Measurements from ENCODE around the gene CNTNAP2. TPM values are rescaled to one million over a fixed set of nuclear protein-coding genes. Genes with fewer than 3 reads are reported as not detected.
"Not testable (repeated sequence)": the region's sequence is repeated elsewhere in the genome, so short reads cannot be mapped to it uniquely, and the experiment has no call there.

The CNTNAP2 gene
- total and polyA plus RNA-seq, 4 donors, result not detected

GRCh38 chr7:147771344-147771743 lies 1654.7 kb downstream of the CNTNAP2 start:
- ATAC-seq (ENCODE audit: low FRiP score), result no peak
- no peak for DNase-seq
- Histone ChIP-seq H3K4me3 (ENCODE audit: low read length in 2 of 2) (no peak overlapping the region), H3K9me3 (ENCODE audit: control insufficient read depth, low read length) (no peaks in the 10 kb centered on the region), H3K27ac (ENCODE audit: low read depth in 1 of 2, low read length in 2 of 2) (no peak overlapping the region), H3K36me3 (ENCODE audit: control insufficient read depth in 1 of 2, insufficient read depth in 2 of 2, low read length in 1 of 2) (no peaks in the 10 kb centered on the region), H3K4me1 (ENCODE audit: control insufficient read depth in 1 of 2, insufficient read depth in 2 of 2, low read length in 2 of 2) (no peaks in the 10 kb centered on the region), H3K27me3 (ENCODE audit: control insufficient read depth in 1 of 2, insufficient read depth in 2 of 2, low read length in 1 of 2) (no peaks in the 10 kb centered on the region)
- WGBS, 2 donors, result 49 to 65% methylated on average over 3 of the region's 3 CpGs
- intact Hi-C loops (cut with DNase I), result no loop called here

- H3K4me3 ChIP-seq (ENCODE audit: low read length in 2 of 2), result no peak overlapping the region
- H3K27ac ChIP-seq (ENCODE audit: low read depth in 1 of 2, low read length in 2 of 2), result no peak overlapping the region
- H3K4me1 ChIP-seq (ENCODE audit: control insufficient read depth in 1 of 2, insufficient read depth in 2 of 2, low read length in 2 of 2), result no peaks in the 10 kb centered on the region
- H3K27me3 ChIP-seq (ENCODE audit: control insufficient read depth in 1 of 2, insufficient read depth in 2 of 2, low read length in 1 of 2), result no peaks in the 10 kb centered on the region
- DNase-seq, result no peak
- H3K36me3 ChIP-seq (ENCODE audit: control insufficient read depth in 1 of 2, insufficient read depth in 2 of 2, low read length in 1 of 2), result no peaks in the 10 kb centered on the region
- ATAC-seq (ENCODE audit: low FRiP score), result no peak
- intact Hi-C loops (cut with DNase I), result no loop called here
- 86 to 94% methylated on average over 2 of the region's 2 CpGs for WGBS, 2 donors
- no peaks in the 10 kb centered on the region for H3K9me3 ChIP-seq (ENCODE audit: control insufficient read depth, low read length)
Measured at GRCh38 chr7:147774461-147774860, 1657.9 kb downstream of the CNTNAP2 start.

- Histone ChIP-seq H3K9me3 (ENCODE audit: control insufficient read depth, low read length) (no peaks in the 10 kb centered on the region), H3K27me3 (ENCODE audit: control insufficient read depth in 1 of 2, insufficient read depth in 2 of 2, low read length in 1 of 2) (no peaks in the 10 kb centered on the region), H3K4me3 (ENCODE audit: low read length in 2 of 2) (no peak overlapping the region), H3K4me1 (ENCODE audit: control insufficient read depth in 1 of 2, insufficient read depth in 2 of 2, low read length in 2 of 2) (no peaks in the 10 kb centered on the region), H3K36me3 (ENCODE audit: control insufficient read depth in 1 of 2, insufficient read depth in 2 of 2, low read length in 1 of 2) (no peaks in the 10 kb centered on the region), H3K27ac (ENCODE audit: low read depth in 1 of 2, low read length in 2 of 2) (no peak overlapping the region)
- no peak for DNase-seq
- 42 to 47% methylated on average over 1 of the region's 1 CpG for WGBS, 2 donors
- no peak for ATAC-seq (ENCODE audit: low FRiP score)
- intact Hi-C loops (cut with DNase I), result no loop called here
Measured at GRCh38 chr7:147775516-147776284, 1659.1 kb downstream of the CNTNAP2 start.

GRCh38 chr7:147777309-147777708 lies 1660.7 kb downstream of the CNTNAP2 start:
- H3K9me3 ChIP-seq (ENCODE audit: control insufficient read depth, low read length), result no peaks in the 10 kb centered on the region
- DNase-seq (no peak), ATAC-seq (ENCODE audit: low FRiP score) (no peak)
- WGBS, 2 donors, result 69 to 88% methylated on average over 3 of the region's 3 CpGs
- H3K36me3 ChIP-seq (ENCODE audit: control insufficient read depth in 1 of 2, insufficient read depth in 2 of 2, low read length in 1 of 2), result no peaks in the 10 kb centered on the region
- intact Hi-C loops (cut with DNase I), result no loop called here
- no peaks in the 10 kb centered on the region for H3K4me1 ChIP-seq (ENCODE audit: control insufficient read depth in 1 of 2, insufficient read depth in 2 of 2, low read length in 2 of 2)
- H3K27ac ChIP-seq (ENCODE audit: low read depth in 1 of 2, low read length in 2 of 2), result no peak overlapping the region
- no peaks in the 10 kb centered on the region for H3K27me3 ChIP-seq (ENCODE audit: control insufficient read depth in 1 of 2, insufficient read depth in 2 of 2, low read length in 1 of 2)
- no peak overlapping the region for H3K4me3 ChIP-seq (ENCODE audit: low read length in 2 of 2)

- ATAC-seq (ENCODE audit: low FRiP score) (no peak), DNase-seq (no peak)
- H3K4me3 ChIP-seq (ENCODE audit: low read length in 2 of 2), result no peak overlapping the region
- no peaks in the 10 kb centered on the region for H3K27me3 ChIP-seq (ENCODE audit: control insufficient read depth in 1 of 2, insufficient read depth in 2 of 2, low read length in 1 of 2)
- intact Hi-C loops (cut with DNase I), result no loop called here
- H3K4me1 ChIP-seq (ENCODE audit: control insufficient read depth in 1 of 2, insufficient read depth in 2 of 2, low read length in 2 of 2), result no peaks in the 10 kb centered on the region
- WGBS, 2 donors, result 57 to 70% methylated on average over 3 of the region's 3 CpGs
- no peak overlapping the region for H3K27ac ChIP-seq (ENCODE audit: low read depth in 1 of 2, low read length in 2 of 2)
- H3K36me3 ChIP-seq (ENCODE audit: control insufficient read depth in 1 of 2, insufficient read depth in 2 of 2, low read length in 1 of 2), result no peaks in the 10 kb centered on the region
- no peaks in the 10 kb centered on the region for H3K9me3 ChIP-seq (ENCODE audit: control insufficient read depth, low read length)
Measured at GRCh38 chr7:147779949-147780348, 1663.3 kb downstream of the CNTNAP2 start.

- no peak for DNase-seq
- Histone ChIP-seq H3K4me1 (ENCODE audit: control insufficient read depth in 1 of 2, insufficient read depth in 2 of 2, low read length in 2 of 2) (no peaks in the 10 kb centered on the region), H3K36me3 (ENCODE audit: control insufficient read depth in 1 of 2, insufficient read depth in 2 of 2, low read length in 1 of 2) (no peaks in the 10 kb centered on the region), H3K27me3 (ENCODE audit: control insufficient read depth in 1 of 2, insufficient read depth in 2 of 2, low read length in 1 of 2) (no peaks in the 10 kb centered on the region), H3K9me3 (ENCODE audit: control insufficient read depth, low read length) (no peaks in the 10 kb centered on the region), H3K27ac (ENCODE audit: low read depth in 1 of 2, low read length in 2 of 2) (no peak overlapping the region), H3K4me3 (ENCODE audit: low read length in 2 of 2) (no peak overlapping the region)
- intact Hi-C loops (cut with DNase I), result no loop called here
- no peak for ATAC-seq (ENCODE audit: low FRiP score)
- WGBS, 2 donors, result 65 to 74% methylated on average over 5 of the region's 5 CpGs
Measured at GRCh38 chr7:147796581-147796980, 1680.0 kb downstream of the CNTNAP2 start.

- WGBS, 2 donors, result 35 to 41% methylated on average over 5 of the region's 5 CpGs
- ATAC-seq (ENCODE audit: low FRiP score), result no peak
- Histone ChIP-seq H3K9me3 (ENCODE audit: control insufficient read depth, low read length) (no peaks in the 10 kb centered on the region), H3K4me1 (ENCODE audit: control insufficient read depth in 1 of 2, insufficient read depth in 2 of 2, low read length in 2 of 2) (no peaks in the 10 kb centered on the region), H3K4me3 (ENCODE audit: low read length in 2 of 2) (no peak overlapping the region), H3K27me3 (ENCODE audit: control insufficient read depth in 1 of 2, insufficient read depth in 2 of 2, low read length in 1 of 2) (no peaks in the 10 kb centered on the region), H3K36me3 (ENCODE audit: control insufficient read depth in 1 of 2, insufficient read depth in 2 of 2, low read length in 1 of 2) (no peaks in the 10 kb centered on the region), H3K27ac (ENCODE audit: low read depth in 1 of 2, low read length in 2 of 2) (no peak overlapping the region)
- intact Hi-C loops (cut with DNase I), result no loop called here
- DNase-seq, result no peak
Measured at GRCh38 chr7:147798001-147798400, 1681.4 kb downstream of the CNTNAP2 start.

- H3K27ac ChIP-seq (ENCODE audit: low read depth in 1 of 2, low read length in 2 of 2); H3K4me1 ChIP-seq (ENCODE audit: control insufficient read depth in 1 of 2, insufficient read depth in 2 of 2, low read length in 2 of 2); intact Hi-C loops (cut with DNase I); H3K27me3 ChIP-seq (ENCODE audit: control insufficient read depth in 1 of 2, insufficient read depth in 2 of 2, low read length in 1 of 2); H3K4me3 ChIP-seq (ENCODE audit: low read length in 2 of 2); DNase-seq; H3K9me3 ChIP-seq (ENCODE audit: control insufficient read depth, low read length); H3K36me3 ChIP-seq (ENCODE audit: control insufficient read depth in 1 of 2, insufficient read depth in 2 of 2, low read length in 1 of 2); ATAC-seq (ENCODE audit: low FRiP score): not testable (repeated sequence)
- WGBS, 2 donors, result 96 to 98% methylated on average over 13 to 24 of the region's 30 CpGs
Measured at GRCh38 chr7:147801762-147802161, 1685.2 kb downstream of the CNTNAP2 start.

GRCh38 chr7:147803151-147803550 lies 1686.5 kb downstream of the CNTNAP2 start:
- Histone ChIP-seq H3K27ac (ENCODE audit: low read depth in 1 of 2, low read length in 2 of 2) (no peak overlapping the region), H3K27me3 (ENCODE audit: control insufficient read depth in 1 of 2, insufficient read depth in 2 of 2, low read length in 1 of 2) (no peaks in the 10 kb centered on the region), H3K36me3 (ENCODE audit: control insufficient read depth in 1 of 2, insufficient read depth in 2 of 2, low read length in 1 of 2) (no peaks in the 10 kb centered on the region), H3K9me3 (ENCODE audit: control insufficient read depth, low read length) (no peaks in the 10 kb centered on the region), H3K4me3 (ENCODE audit: low read length in 2 of 2) (no peak overlapping the region), H3K4me1 (ENCODE audit: control insufficient read depth in 1 of 2, insufficient read depth in 2 of 2, low read length in 2 of 2) (no peaks in the 10 kb centered on the region)
- intact Hi-C loops (cut with DNase I), result no loop called here
- DNase-seq, result no peak
- ATAC-seq (ENCODE audit: low FRiP score), result no peak
- WGBS, 2 donors, result 82 to 92% methylated on average over 3 of the region's 3 CpGs

Measured in aorta (tissue), 5 donors.